Measurements from ENCODE around the gene AMELY. TPM values are rescaled to one million over a fixed set of nuclear protein-coding genes. Genes with fewer than 3 reads are reported as not detected.

The AMELY gene
- total RNA-seq (2021) = not detected in 2 replicates
- not detected for Bru-seq, nascent RNA
- not detected for BruChase-seq, experiment 1, labeled RNA remaining after a 2-hour chase
- BruChase-seq, experiment 2, labeled RNA remaining after a 6-hour chase = not detected
- long read RNA-seq = 0 reads

DNA sequence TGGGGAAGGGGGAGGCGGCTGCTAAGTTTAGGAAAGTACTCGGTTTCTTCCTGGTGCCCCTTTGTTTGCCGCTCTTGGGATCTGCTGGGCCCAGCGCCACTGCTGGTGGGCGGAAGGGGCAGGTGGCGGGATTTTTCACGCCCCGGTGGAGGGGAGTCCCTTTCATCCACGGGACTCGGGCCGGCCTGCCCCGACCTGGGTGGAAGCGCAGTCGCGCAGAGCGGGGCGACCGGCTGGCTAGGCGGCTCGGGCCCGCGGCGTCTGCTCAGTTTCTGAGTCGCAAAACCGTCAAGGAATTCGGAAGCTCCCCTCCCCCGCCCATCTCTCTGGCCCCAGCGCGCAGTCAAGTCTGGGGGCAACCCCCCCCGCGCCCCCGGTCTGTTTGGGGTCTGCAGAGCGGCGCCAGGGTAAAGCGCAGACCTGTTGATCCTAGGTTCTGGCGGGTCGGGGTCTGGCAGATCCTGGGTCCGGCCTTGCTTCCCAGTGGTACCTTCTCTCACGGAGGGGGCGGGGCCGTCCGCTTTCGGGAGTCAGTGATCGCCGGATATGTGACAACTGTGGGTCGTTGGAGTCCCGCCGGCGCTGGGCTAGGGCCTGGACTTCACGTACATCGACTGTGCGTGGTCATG is at the start of gene AMELY:
AMELY (minus strand) TSS at position 500 of the 629 bp plus-strand sequence. CDS start 39,144 bp downstream, outside the sequence.
- H3K4me3 ChIP-seq = no peak within 1 kb of the TSS

GRCh38 chrY:6949947-6950346 is 38.4 kb upstream of the AMELY start:
- H3K4me1 ChIP-seq (replicated peaks; ENCODE audit: insufficient read depth) = no peaks in the 10 kb centered on the region
- intact Hi-C loops (cut with micrococcal nuclease; ENCODE audit: unreplicated experiment) = no loop called here
- CTCF ChIA-PET = no interaction called here
- H3K79me2 ChIP-seq (ENCODE audit: low read depth) = no peaks in the 10 kb centered on the region
- no peak overlapping the region for H3K4me3 ChIP-seq
- no peak overlapping the region for H3K4me2 ChIP-seq
- no peaks in the 10 kb centered on the region for H3K9me3 ChIP-seq (ENCODE audit: insufficient read depth, low read depth)
- H3K36me3 ChIP-seq (ENCODE audit: low read depth) = no peaks in the 10 kb centered on the region
- no peaks in the 10 kb centered on the region for H3F3A ChIP-seq (ENCODE audit: insufficient read depth, low read depth)
- no TSS peak for BruUV-seq (replicated peaks)
- H3K27me3 ChIP-seq (ENCODE audit: insufficient read depth, low read depth) = no peaks in the 10 kb centered on the region
- H3K9me2 ChIP-seq (ENCODE audit: insufficient read depth) = no peaks in the 10 kb centered on the region
- no peak for DNase-seq
- no peak overlapping the region for H2AFZ ChIP-seq
- TF ChIP-seq CTCF (conservative IDR thresholded peaks at IDR 0.05) = no peak
- no peak for TF ChIP-seq EZH2 (IDR thresholded peaks at IDR 0.05; ENCODE audit: low read depth)
- no peak overlapping the region for H3K27ac ChIP-seq
- POLR2A ChIA-PET (ENCODE audit: unreplicated experiment) = no interaction called here
- H4K20me1 ChIP-seq (ENCODE audit: insufficient read depth) = no peaks in the 10 kb centered on the region

More for the DNA sequence above, at the start of gene AMELY:
- no peaks in the 10 kb centered on the region for H3K27me3 ChIP-seq (ENCODE audit: insufficient read depth, low read depth)
- intact Hi-C loops (cut with micrococcal nuclease; ENCODE audit: unreplicated experiment) = no loop called here
- no TSS peak for BruUV-seq (replicated peaks)
- ChIA-PET CTCF (no interaction called here), POLR2A (ENCODE audit: unreplicated experiment) (no interaction called here)
- H3F3A ChIP-seq (ENCODE audit: insufficient read depth, low read depth) = no peaks in the 10 kb centered on the region
- H3K27ac ChIP-seq = no peak within 1 kb of the TSS
- H2AFZ ChIP-seq = no peak within 1 kb of the TSS
- TF ChIP-seq EZH2 (IDR thresholded peaks at IDR 0.05; ENCODE audit: low read depth) = no peak
- no peak for TF ChIP-seq CTCF (conservative IDR thresholded peaks at IDR 0.05)
- H3K9me2 ChIP-seq (ENCODE audit: insufficient read depth) = no peaks in the 10 kb centered on the region
- no peaks in the 10 kb centered on the region for H3K36me3 ChIP-seq (ENCODE audit: low read depth)
- no peak for DNase-seq
- H3K4me1 ChIP-seq (replicated peaks; ENCODE audit: insufficient read depth) = no peaks in the 10 kb centered on the region
- H4K20me1 ChIP-seq (ENCODE audit: insufficient read depth) = no peaks in the 10 kb centered on the region
- no peaks in the 10 kb centered on the region for H3K79me2 ChIP-seq (ENCODE audit: low read depth)
- no peak within 1 kb of the TSS for H3K4me2 ChIP-seq
- no peaks in the 10 kb centered on the region for H3K9me3 ChIP-seq (ENCODE audit: insufficient read depth, low read depth)

GRCh38 chrY:6948378-6948777 is 36.8 kb upstream of the AMELY start:
- intact Hi-C loops (cut with micrococcal nuclease; ENCODE audit: unreplicated experiment) = no loop called here
- no TSS peak for BruUV-seq (replicated peaks)
- DNase-seq = no peak
- Histone ChIP-seq H3K9me2 (ENCODE audit: insufficient read depth) (no peaks in the 10 kb centered on the region), H3F3A (ENCODE audit: insufficient read depth, low read depth) (no peaks in the 10 kb centered on the region), H3K4me3 (no peak overlapping the region), H3K4me1 (replicated peaks; ENCODE audit: insufficient read depth) (no peaks in the 10 kb centered on the region), H3K27me3 (ENCODE audit: insufficient read depth, low read depth) (no peaks in the 10 kb centered on the region), H3K4me2 (no peak overlapping the region), H3K9me3 (ENCODE audit: insufficient read depth, low read depth) (no peaks in the 10 kb centered on the region), H4K20me1 (ENCODE audit: insufficient read depth) (no peaks in the 10 kb centered on the region), H3K79me2 (ENCODE audit: low read depth) (no peaks in the 10 kb centered on the region), H2AFZ (no peak overlapping the region), H3K27ac (no peak overlapping the region), H3K36me3 (ENCODE audit: low read depth) (no peaks in the 10 kb centered on the region)
- CTCF ChIA-PET = no interaction called here
- POLR2A ChIA-PET (ENCODE audit: unreplicated experiment) = no interaction called here
- TF ChIP-seq CTCF (conservative IDR thresholded peaks at IDR 0.05) = no peak
- no peak for TF ChIP-seq EZH2 (IDR thresholded peaks at IDR 0.05; ENCODE audit: low read depth)
